Thoracic aorta (tissue), 2 donors: ENCODE measurements around the gene NOLC1. TPM values are rescaled to one million over a fixed set of nuclear protein-coding genes. Genes with fewer than 3 reads are reported as not detected.

Source experiments
- ATAC-seq: fragments of 150-250 bp; one replicate; pipeline ENCODE4 v1.8.0; 2017; ENCODE audit warnings: low read depth; ENCODE audit not compliant: insufficient number of reproducible peaks, low FRiP score
- DNase-seq: peaks from one replicate; pipeline ENCODE4 v3.0.0-alpha.2; 2020; ENCODE audit warnings: low spot score
- H3K27ac ChIP-seq, 2 donors: fragments of 200-600 bp; sonication (generic); 1 replicate in 1 of 2; 2 replicates in 1 of 2; pipeline ENCODE4 v1.5.1; 2016; ENCODE audit warnings: mild to moderate bottlenecking in 2 of 2, moderate library complexity in 2 of 2
- H3K27me3 ChIP-seq: fragments of 200-600 bp; sonication (generic); replicated peaks from 2 replicates; pipeline ENCODE4 v1.6.0; 2016; ENCODE audit warnings: mild to moderate bottlenecking; ENCODE audit not compliant: insufficient read depth
- H3K36me3 ChIP-seq: fragments of 200-600 bp; sonication (generic); one replicate; pipeline ENCODE4 v1.5.1; 2016
- H3K4me1 ChIP-seq, 2 donors: fragments of 200-600 bp; sonication (generic); 1 replicate in 1 of 2; 2 replicates in 1 of 2; pipeline versions ENCODE4 v1.5.1 to v1.6.0; 2016; ENCODE audit warnings: low read depth in 2 of 2, mild to moderate bottlenecking in 1 of 2; ENCODE audit not compliant: control insufficient read depth in 1 of 2
- H3K4me3 ChIP-seq: fragments of 200-600 bp; sonication (generic); 2 replicates; pipeline ENCODE4 v1.5.1; 2016; ENCODE audit warnings: mild to moderate bottlenecking
- H3K9me3 ChIP-seq: fragments of 200-600 bp; sonication (generic); 2 replicates; pipeline ENCODE4 v1.5.1; 2016
- total RNA-seq, 2 donors: library from RNA; depleted of rRNA; stranded (reverse); fragments of >200 nt; gene quantifications; one replicate each; pipeline versions ENCODE4 v1.1.0 to v1.2.3, GENCODE V29; 2016
- TF ChIP-seq, protein P1 (sequence below): fragments of 200-600 bp; sonication (generic); IDR thresholded peaks from one replicate; pipeline ENCODE4 v1.5.1; 2019; ENCODE audit warnings: antibody characterized with exemption

NOLC1 gene
- total RNA-seq, 2 donors from 2014 or later = 34.1 to 104 TPM

DNA sequence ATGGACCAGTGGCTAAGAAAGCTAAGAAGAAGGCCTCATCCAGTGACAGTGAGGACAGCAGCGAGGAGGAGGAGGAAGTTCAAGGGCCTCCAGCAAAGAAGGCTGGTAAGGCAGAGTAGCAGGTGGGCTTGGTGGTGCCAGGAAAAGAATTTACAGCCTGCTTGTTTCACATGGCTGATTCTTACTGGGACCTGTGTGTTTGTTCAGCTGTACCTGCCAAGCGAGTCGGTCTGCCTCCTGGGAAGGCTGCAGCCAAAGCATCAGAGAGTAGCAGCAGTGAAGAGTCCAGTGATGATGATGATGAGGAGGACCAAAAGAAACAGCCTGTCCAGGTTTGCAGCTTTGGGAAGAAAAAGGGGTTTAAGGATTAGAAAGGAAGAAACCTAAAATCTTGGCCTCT, 5.0 kb downstream of the NOLC1 start:
- no peak for ATAC-seq
- DNase-seq = no peak
- H3K36me3 ChIP-seq = peaks cover 53% of the 10 kb centered on the region

DNA sequence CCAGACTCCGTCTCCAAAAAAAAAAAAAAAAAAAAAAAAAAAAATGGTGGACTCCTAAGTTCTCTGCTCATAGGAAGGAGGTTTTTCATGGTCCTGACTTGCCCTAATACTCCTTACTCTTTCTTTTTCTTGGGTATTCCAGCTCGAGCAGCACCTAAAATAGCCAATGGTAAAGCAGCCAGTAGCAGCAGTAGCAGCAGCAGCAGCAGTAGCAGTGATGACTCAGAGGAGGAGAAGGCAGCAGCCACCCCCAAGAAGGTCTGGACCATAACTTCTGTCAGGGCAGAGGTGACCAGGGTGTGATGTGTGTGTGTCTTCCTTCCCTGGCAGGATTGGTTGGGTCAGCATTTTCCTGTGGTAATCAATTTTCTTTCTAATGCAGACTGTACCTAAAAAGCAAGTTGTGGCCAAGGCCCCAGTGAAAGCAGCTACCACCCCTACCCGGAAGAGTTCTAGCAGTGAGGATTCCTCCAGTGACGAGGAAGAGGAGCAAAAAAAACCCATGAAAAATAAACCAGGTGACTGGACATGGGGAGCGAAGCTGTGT, 6.9 kb downstream of the NOLC1 start:
- Histone ChIP-seq H3K4me1 (peaks cover 0 to 5% of the 10 kb centered on the region in 2 donors), H3K27ac (no peak overlapping the region), H3K27me3 (no peaks in the 10 kb centered on the region), H3K9me3 (no peaks in the 10 kb centered on the region), H3K4me3 (no peak overlapping the region), H3K36me3 (peaks cover 53% of the 10 kb centered on the region)
- DNase-seq = no peak
- ATAC-seq = no peak
- TF ChIP-seq, protein P1, sequence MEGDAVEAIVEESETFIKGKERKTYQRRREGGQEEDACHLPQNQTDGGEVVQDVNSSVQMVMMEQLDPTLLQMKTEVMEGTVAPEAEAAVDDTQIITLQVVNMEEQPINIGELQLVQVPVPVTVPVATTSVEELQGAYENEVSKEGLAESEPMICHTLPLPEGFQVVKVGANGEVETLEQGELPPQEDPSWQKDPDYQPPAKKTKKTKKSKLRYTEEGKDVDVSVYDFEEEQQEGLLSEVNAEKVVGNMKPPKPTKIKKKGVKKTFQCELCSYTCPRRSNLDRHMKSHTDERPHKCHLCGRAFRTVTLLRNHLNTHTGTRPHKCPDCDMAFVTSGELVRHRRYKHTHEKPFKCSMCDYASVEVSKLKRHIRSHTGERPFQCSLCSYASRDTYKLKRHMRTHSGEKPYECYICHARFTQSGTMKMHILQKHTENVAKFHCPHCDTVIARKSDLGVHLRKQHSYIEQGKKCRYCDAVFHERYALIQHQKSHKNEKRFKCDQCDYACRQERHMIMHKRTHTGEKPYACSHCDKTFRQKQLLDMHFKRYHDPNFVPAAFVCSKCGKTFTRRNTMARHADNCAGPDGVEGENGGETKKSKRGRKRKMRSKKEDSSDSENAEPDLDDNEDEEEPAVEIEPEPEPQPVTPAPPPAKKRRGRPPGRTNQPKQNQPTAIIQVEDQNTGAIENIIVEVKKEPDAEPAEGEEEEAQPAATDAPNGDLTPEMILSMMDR = no peak

More for the DNA sequence above, 5.0 kb downstream of the NOLC1 start:
- Histone ChIP-seq H3K27me3 (no peaks in the 10 kb centered on the region), H3K9me3 (no peaks in the 10 kb centered on the region), H3K27ac (no peak overlapping the region), H3K4me1 (peaks cover 7 to 20% of the 10 kb centered on the region in 2 donors), H3K4me3 (no peak overlapping the region)
- TF ChIP-seq, protein P1 = no peak

DNA sequence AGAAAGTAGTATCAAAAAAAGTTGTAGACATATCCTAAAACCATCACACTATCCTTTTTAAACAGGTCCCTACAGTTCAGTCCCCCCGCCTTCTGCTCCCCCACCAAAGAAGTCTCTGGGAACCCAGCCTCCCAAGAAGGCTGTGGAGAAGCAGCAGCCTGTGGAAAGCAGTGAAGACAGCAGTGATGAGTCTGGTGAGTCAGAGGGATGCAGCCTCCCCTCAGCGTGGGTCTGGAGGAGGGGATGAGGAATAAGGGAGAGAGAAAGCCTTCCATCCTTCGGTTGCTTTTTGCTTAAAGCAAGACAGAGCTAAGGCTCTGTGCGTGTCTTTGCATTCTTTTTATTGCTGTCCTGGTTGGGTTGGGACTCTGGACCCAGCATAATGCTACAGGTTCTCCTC, 7.6 kb downstream of the NOLC1 start:
- TF ChIP-seq, protein P1 = no peak
- Histone ChIP-seq H3K4me1 (no peaks in the 10 kb centered on the region), H3K27me3 (no peaks in the 10 kb centered on the region), H3K27ac (no peak overlapping the region), H3K4me3 (no peak overlapping the region), H3K36me3 (peaks cover 53% of the 10 kb centered on the region), H3K9me3 (no peaks in the 10 kb centered on the region)
- ATAC-seq = no peak
- DNase-seq = no peak

DNA sequence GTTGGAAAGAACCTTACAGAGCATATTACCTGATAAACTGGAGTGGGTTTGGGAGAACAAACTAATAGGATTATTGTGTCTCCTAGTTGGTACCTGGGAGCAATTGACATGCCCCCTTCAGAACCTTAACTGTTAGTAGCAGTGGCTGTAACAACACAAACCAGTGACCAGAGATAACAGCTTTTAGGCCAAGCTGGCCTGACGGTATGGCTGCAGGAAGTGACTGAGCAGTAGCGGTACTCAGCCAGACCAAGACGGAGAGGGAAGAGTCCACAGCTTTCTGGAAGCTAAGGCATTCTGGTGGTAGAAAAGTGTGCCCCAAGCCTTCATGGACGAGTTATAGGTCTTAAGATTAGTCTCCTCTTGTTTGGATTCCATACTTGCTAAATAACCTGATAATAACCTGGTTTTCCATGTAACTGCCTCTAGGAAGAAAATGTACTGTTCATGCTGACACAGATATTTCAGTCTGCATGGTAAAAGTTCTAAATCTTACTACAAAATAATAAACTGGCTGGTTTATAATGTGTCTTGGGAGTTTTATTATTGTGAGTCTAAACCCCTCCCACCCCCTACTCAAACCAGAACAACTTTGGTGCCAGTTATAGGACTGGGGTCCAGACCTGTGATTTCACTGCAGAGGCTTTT, 11.3 kb downstream of the NOLC1 start:
- Histone ChIP-seq H3K4me3 (no peak overlapping the region), H3K27ac (no peak overlapping the region), H3K9me3 (no peaks in the 10 kb centered on the region), H3K36me3 (peaks cover 36% of the 10 kb centered on the region), H3K27me3 (no peaks in the 10 kb centered on the region), H3K4me1 (no peaks in the 10 kb centered on the region)
- TF ChIP-seq, protein P1 = no peak
- DNase-seq (no peak), ATAC-seq (no peak)

DNA sequence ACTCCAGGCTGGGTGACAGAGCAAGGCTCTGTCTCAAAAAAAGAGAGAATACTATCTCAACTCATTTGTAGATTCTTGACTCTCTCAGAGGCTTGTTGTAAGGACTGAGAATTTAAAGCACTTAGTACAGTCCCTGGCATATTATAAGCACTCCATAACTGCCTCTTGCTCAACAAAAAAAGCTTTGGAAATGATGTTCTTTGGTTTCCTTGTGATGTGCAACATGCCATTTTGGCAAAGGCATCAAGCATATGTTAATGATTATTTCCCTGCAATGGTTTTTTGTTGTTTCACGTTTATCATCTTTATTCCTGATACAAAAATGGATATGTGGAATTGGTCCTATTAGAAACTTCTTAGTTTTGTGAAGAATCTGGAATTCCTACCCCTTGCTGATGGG, 15.7 kb downstream of the NOLC1 start:
- no peak overlapping the region for H3K4me3 ChIP-seq
- H3K27ac ChIP-seq = no peak overlapping the region
- no peaks in the 10 kb centered on the region for H3K9me3 ChIP-seq
- H3K27me3 ChIP-seq = no peaks in the 10 kb centered on the region
- DNase-seq (no peak), ATAC-seq (no peak)
- TF ChIP-seq, protein P1 = no peak
- H3K4me1 ChIP-seq = no peaks in the 10 kb centered on the region
- H3K36me3 ChIP-seq = no peaks in the 10 kb centered on the region
